Endodermal cell (in vitro differentiated cells): ENCODE measurements around the gene C1orf198. TPM values are rescaled to one million over a fixed set of nuclear protein-coding genes. Genes with fewer than 3 reads are reported as not detected.
"Not testable (repeated sequence)": the region's sequence is repeated elsewhere in the genome, so short reads cannot be mapped to it uniquely, and the experiment has no call there.

Experiments
- DNase-seq: peaks from one replicate; pipeline ENCODE4 v3.0.0-alpha.2; 2017
- H3K27ac ChIP-seq: 2 replicates; pipeline ENCODE4 v1.5.1; 2013; ENCODE audit warnings: mild to moderate bottlenecking, low read depth, low read length, moderate library complexity
- H3K27me3 ChIP-seq: 2 replicates; pipeline ENCODE4 v1.6.1; 2013; ENCODE audit warnings: mild to moderate bottlenecking, low read length, moderate library complexity; ENCODE audit not compliant: insufficient read depth, control insufficient read depth, poor library complexity, severe bottlenecking
- H3K36me3 ChIP-seq: 2 replicates; pipeline ENCODE4 v1.7.0; 2013; ENCODE audit warnings: mild to moderate bottlenecking, low read length, moderate library complexity; ENCODE audit not compliant: control insufficient read depth, insufficient read depth
- H3K4me1 ChIP-seq: one replicate; pipeline ENCODE4 v1.7.0; 2013; ENCODE audit warnings: low read length; ENCODE audit not compliant: control insufficient read depth, insufficient read depth
- H3K4me3 ChIP-seq: 2 replicates; pipeline ENCODE4 v1.5.1; 2013; ENCODE audit warnings: mild to moderate bottlenecking, low read length, moderate library complexity
- H3K9ac ChIP-seq: 2 replicates; pipeline ENCODE4 v1.6.1; 2013; ENCODE audit warnings: mild to moderate bottlenecking, low read length, moderate library complexity; ENCODE audit not compliant: poor library complexity, severe bottlenecking; ENCODE audit errors: extremely low read depth
- H3K9me3 ChIP-seq: 2 replicates; pipeline ENCODE4 v1.6.1; 2013; ENCODE audit warnings: mild to moderate bottlenecking, low read length, moderate library complexity; ENCODE audit not compliant: control insufficient read depth
- H3K27ac Mint-ChIP-seq: 2 replicates; pipeline ENCODE4 v1.8.0; 2020; ENCODE audit warnings: mixed read lengths
- H3K27me3 Mint-ChIP-seq: 2 replicates; pipeline ENCODE4 v1.8.0; 2021; ENCODE audit warnings: mild to moderate bottlenecking, mixed read lengths; ENCODE audit not compliant: insufficient read depth
- H3K36me3 Mint-ChIP-seq: 2 replicates; pipeline ENCODE4 v1.8.0; 2020; ENCODE audit warnings: low read depth, mixed read lengths
- H3K4me1 Mint-ChIP-seq: 2 replicates; pipeline ENCODE4 v1.8.0; 2020; ENCODE audit warnings: mixed read lengths
- H3K4me3 Mint-ChIP-seq: 2 replicates; pipeline ENCODE4 v1.8.0; 2020; ENCODE audit warnings: mild to moderate bottlenecking, moderate library complexity, mixed read lengths
- H3K9me3 Mint-ChIP-seq: 2 replicates; pipeline ENCODE4 v1.8.0; 2020; ENCODE audit warnings: mild to moderate bottlenecking, mixed read lengths
- CTCF ChIP-seq: fragments of 200-600 bp; sonication (generic); conservative IDR thresholded peaks from 2 replicates; pipeline ENCODE4 v1.5.0; 2021; ENCODE audit warnings: antibody characterized with exemption, mild to moderate bottlenecking
- WGBS, 2 experiments: methylation state at CpG; one replicate each; pipeline versions ENCODE4 v1.1.5 to v1.1.7; 2013; ENCODE audit warnings: missing lambda C conversion rate in 2 of 2, mixed read lengths in 1 of 2; ENCODE audit not compliant: insufficient coverage in 1 of 2, insufficient read length in 1 of 2; 5-methylcytosine and 5-hydroxymethylcytosine counted together
- total RNA-seq, 2 donors: library from RNA; stranded (reverse); fragmentation: NEBNext Ultra II Directional in 1 of 2; extraction: Animal tissue kit (Norgen Biotek cat#: 25700) in 1 of 2; gene quantifications; 2 replicates in 1 of 2; 3 replicates in 1 of 2; pipeline ENCODE4 v1.2.1, GENCODE V29; 2021

C1orf198 gene
- total RNA-seq, 2 donors from 2014 or later = 37.5 to 44.8 TPM

GRCh38 chr1:230850547-230850946, 17.8 kb downstream of the C1orf198 start:
- no peak overlapping the region for H3K4me3 Mint-ChIP-seq
- H3K36me3 ChIP-seq = peaks cover 37% of the 10 kb centered on the region
- peaks cover 41% of the 10 kb centered on the region for H3K36me3 Mint-ChIP-seq
- WGBS, 2 experiments = 76 to 85% methylated on average over 7 to 8 of the region's 8 CpGs
- no peaks in the 10 kb centered on the region for H3K27me3 ChIP-seq
- peaks cover 9% of the 10 kb centered on the region for H3K9me3 ChIP-seq
- no peak overlapping the region for H3K9ac ChIP-seq
- peak overlapping the region; percentile 83 for H3K27ac Mint-ChIP-seq
- no peak overlapping the region for H3K4me3 ChIP-seq
- DNase-seq = no peak
- peaks cover 4% of the 10 kb centered on the region for H3K9me3 Mint-ChIP-seq
- peaks cover 28% of the 10 kb centered on the region for H3K4me1 Mint-ChIP-seq
- no peak for TF ChIP-seq CTCF
- peak overlapping the region; percentile 82 for H3K27ac ChIP-seq
- H3K27me3 Mint-ChIP-seq = no peaks in the 10 kb centered on the region
- H3K4me1 ChIP-seq = no peaks in the 10 kb centered on the region

GRCh38 chr1:230849451-230850224, 18.7 kb downstream of the C1orf198 start:
- Histone ChIP-seq H3K27me3 (no peaks in the 10 kb centered on the region), H3K9ac (no peak overlapping the region), H3K27ac (no peak overlapping the region), H3K9me3 (peaks cover 9% of the 10 kb centered on the region), H3K36me3 (peaks cover 32% of the 10 kb centered on the region), H3K4me3 (no peak overlapping the region), H3K4me1 (no peaks in the 10 kb centered on the region)
- peaks cover 4% of the 10 kb centered on the region for H3K9me3 Mint-ChIP-seq
- no peak overlapping the region for H3K4me3 Mint-ChIP-seq
- peak overlapping the region; percentile 83 for H3K27ac Mint-ChIP-seq
- DNase-seq = no peak
- H3K4me1 Mint-ChIP-seq = peaks cover 24% of the 10 kb centered on the region
- 88 to 90% methylated on average over 11 to 14 of the region's 14 CpGs for WGBS, 2 experiments
- no peak for TF ChIP-seq CTCF
- peaks cover 32% of the 10 kb centered on the region for H3K36me3 Mint-ChIP-seq
- no peaks in the 10 kb centered on the region for H3K27me3 Mint-ChIP-seq

- Histone ChIP-seq H3K36me3 (peaks cover 21% of the 10 kb centered on the region), H3K9ac (no peak overlapping the region), H3K4me1 (no peaks in the 10 kb centered on the region), H3K27ac (no peak overlapping the region), H3K9me3 (peaks cover 7% of the 10 kb centered on the region), H3K4me3 (no peak overlapping the region), H3K27me3 (no peaks in the 10 kb centered on the region)
- Mint-ChIP-seq H3K36me3 (peaks cover 30% of the 10 kb centered on the region), H3K4me3 (no peak overlapping the region), H3K27me3 (no peaks in the 10 kb centered on the region), H3K4me1 (peaks cover 24% of the 10 kb centered on the region), H3K27ac (no peak overlapping the region), H3K9me3 (peaks cover 4% of the 10 kb centered on the region)
- no peak for TF ChIP-seq CTCF
- DNase-seq = no peak
- WGBS, 2 experiments = 82% methylated on average over 2 of the region's 3 CpGs; no CpG with 5 or more reads in 1 of the 2 experiments
Measured at GRCh38 chr1:230848235-230848634, 20.1 kb downstream of the C1orf198 start.

- not testable (repeated sequence) for H3K27ac Mint-ChIP-seq, DNase-seq, H3K9ac ChIP-seq, H3K9me3 ChIP-seq, H3K4me1 ChIP-seq, H3K27me3 Mint-ChIP-seq, H3K9me3 Mint-ChIP-seq, H3K4me1 Mint-ChIP-seq, H3K4me3 Mint-ChIP-seq, H3K27ac ChIP-seq, H3K27me3 ChIP-seq, H3K4me3 ChIP-seq
- 91 to 100% methylated on average over 1 to 7 of the region's 7 CpGs for WGBS, 2 experiments
- H3K36me3 Mint-ChIP-seq = peaks cover 40% of the 10 kb centered on the region
- H3K36me3 ChIP-seq = peaks cover 26% of the 10 kb centered on the region
Measured at GRCh38 chr1:230845184-230845583, 23.1 kb downstream of the C1orf198 start.
